ENCODE measurements around the gene TOE1.
"Not testable (repeated sequence)": the region's sequence is repeated elsewhere in the genome, so short reads cannot be mapped to it uniquely, and the experiment has no call there.

TOE1 gene

GRCh38 chr1:45339789-45340558 is at the start of gene TOE1, which contains the start of gene MUTYH:
TOE1 (plus strand) TSS chr1:45340170; CDS start chr1:45340253, 83 bp downstream.
MUTYH (minus strand) TSS chr1:45340440; CDS start chr1:45334505, 5,935 bp downstream.
- DNase-seq, result peak; percentile 53 to 82

- not testable (repeated sequence) for DNase-seq
Observed at GRCh38 chr1:45291002-45291401, 49.0 kb upstream of the TOE1 start.

GRCh38 chr1:45291716-45292115 is 48.3 kb upstream of the TOE1 start:
- no peak for DNase-seq

GRCh38 chr1:45297666-45298356 is 42.2 kb upstream of the TOE1 start:
- no peak for DNase-seq

- DNase-seq, result no peak
Observed at GRCh38 chr1:45299296-45299695, 40.7 kb upstream of the TOE1 start.

GRCh38 chr1:45299981-45300668 is 39.8 kb upstream of the TOE1 start:
- peak in 1 of 2 experiments; percentile 64 for DNase-seq

GRCh38 chr1:45300669-45300997 is 39.3 kb upstream of the TOE1 start:
- DNase-seq, result no peak

- no peak for DNase-seq
Observed at GRCh38 chr1:45302505-45303150, 37.3 kb upstream of the TOE1 start.

GRCh38 chr1:45303520-45304310 is 36.3 kb upstream of the TOE1 start:
- DNase-seq, result peak; percentile 71 to 98

GRCh38 chr1:45304311-45305081 is 35.5 kb upstream of the TOE1 start:
- DNase-seq, result no peak

GRCh38 chr1:45305231-45305630 is 34.7 kb upstream of the TOE1 start:
- DNase-seq, result no peak

- DNase-seq, result no peak
Observed at GRCh38 chr1:45306319-45306718, 33.7 kb upstream of the TOE1 start.

- no peak for DNase-seq
Observed at GRCh38 chr1:45306905-45307304, 33.1 kb upstream of the TOE1 start.

- no peak for DNase-seq
Observed at GRCh38 chr1:45314266-45314665, 25.7 kb upstream of the TOE1 start.

GRCh38 chr1:45317166-45317565 is 22.8 kb upstream of the TOE1 start:
- DNase-seq, result no peak

GRCh38 chr1:45319761-45320160 is 20.2 kb upstream of the TOE1 start:
- DNase-seq, result no peak

GRCh38 chr1:45321444-45321843 is 18.5 kb upstream of the TOE1 start:
- DNase-seq, result no peak

- DNase-seq, result no peak
Observed at GRCh38 chr1:45322486-45323040, 17.4 kb upstream of the TOE1 start.

- no peak for DNase-seq
Observed at GRCh38 chr1:45325851-45326506, 14.0 kb upstream of the TOE1 start.
